BE2C (cell line): ENCODE results near the gene MIX23.

Source experiments
- DNase-seq: peaks from one replicate; pipeline ENCODE4 v3.0.0-alpha.2; 2020
- H3K27me3 ChIP-seq: fragments of 250-450 bp; sonication (Bioruptor Pico); 2 replicates; pipeline ENCODE4 v1.5.1; 2020; ENCODE audit warnings: mild to moderate bottlenecking
- H3K36me3 ChIP-seq: fragments of 250-450 bp; sonication (Bioruptor Pico); 2 replicates; pipeline ENCODE4 v1.5.1; 2020; ENCODE audit warnings: mild to moderate bottlenecking
- H3K4me1 ChIP-seq: fragments of 250-450 bp; sonication (Bioruptor Pico); 2 replicates; pipeline ENCODE4 v1.5.1; 2020
- H3K4me3 ChIP-seq: 2 replicates; pipeline ENCODE4 v1.5.1; 2011; ENCODE audit warnings: low read depth, low read length
- H3K9me3 ChIP-seq: fragments of 250-450 bp; sonication (Bioruptor Pico); 2 replicates; pipeline ENCODE4 v1.5.1; 2020
- CTCF ChIP-seq: IDR thresholded peaks from 2 replicates; pipeline ENCODE4 v1.5.1; 2012; ENCODE audit warnings: mild to moderate bottlenecking, low read depth, low read length

Gene MIX23

GRCh38 chr3:122391681-122392446, 8.8 kb upstream of the MIX23 start:
- Histone ChIP-seq H3K9me3 (no peaks in the 10 kb centered on the region), H3K4me3 (no peak overlapping the region), H3K27me3 (no peaks in the 10 kb centered on the region), H3K36me3 (peaks cover 4% of the 10 kb centered on the region; the same call in 1 of the 2 replicates), H3K4me1 (no peaks in the 10 kb centered on the region)
- no peak for DNase-seq
- TF ChIP-seq CTCF, result no peak

GRCh38 chr3:122390665-122391064, 7.6 kb upstream of the MIX23 start:
- peaks cover 4% of the 10 kb centered on the region; the same call in 1 of the 2 replicates for H3K36me3 ChIP-seq
- H3K9me3 ChIP-seq, result no peaks in the 10 kb centered on the region
- no peak for TF ChIP-seq CTCF
- no peaks in the 10 kb centered on the region for H3K27me3 ChIP-seq
- H3K4me1 ChIP-seq, result no peaks in the 10 kb centered on the region
- H3K4me3 ChIP-seq, result no peak overlapping the region
- DNase-seq, result no peak

- TF ChIP-seq CTCF, result no peak
- Histone ChIP-seq H3K4me3 (no peak overlapping the region), H3K36me3 (peaks cover 4% of the 10 kb centered on the region; the same call in 1 of the 2 replicates), H3K4me1 (no peaks in the 10 kb centered on the region), H3K27me3 (no peaks in the 10 kb centered on the region), H3K9me3 (no peaks in the 10 kb centered on the region)
- DNase-seq, result no peak
Observed at GRCh38 chr3:122389892-122390291, 6.9 kb upstream of the MIX23 start.

GRCh38 chr3:122389197-122389596, 6.2 kb upstream of the MIX23 start:
- no peaks in the 10 kb centered on the region for H3K4me1 ChIP-seq
- no peak for TF ChIP-seq CTCF
- H3K4me3 ChIP-seq, result no peak overlapping the region
- DNase-seq, result no peak
- H3K36me3 ChIP-seq, result peaks cover 4% of the 10 kb centered on the region; the same call in 1 of the 2 replicates
- no peaks in the 10 kb centered on the region for H3K9me3 ChIP-seq
- H3K27me3 ChIP-seq, result no peaks in the 10 kb centered on the region

GRCh38 chr3:122387709-122388108, 4.7 kb upstream of the MIX23 start:
- Histone ChIP-seq H3K4me1 (no peaks in the 10 kb centered on the region), H3K4me3 (no peak overlapping the region), H3K36me3 (no peaks in the 10 kb centered on the region), H3K27me3 (no peaks in the 10 kb centered on the region), H3K9me3 (no peaks in the 10 kb centered on the region)
- no peak for TF ChIP-seq CTCF
- no peak for DNase-seq
